Measurements from ENCODE around the gene KCTD17. TPM values are rescaled to one million over a fixed set of nuclear protein-coding genes. Genes with fewer than 3 reads are reported as not detected.

KCTD17 gene
- total RNA-seq, 1 donor from 2014 or later: 53.7 TPM

DNA sequence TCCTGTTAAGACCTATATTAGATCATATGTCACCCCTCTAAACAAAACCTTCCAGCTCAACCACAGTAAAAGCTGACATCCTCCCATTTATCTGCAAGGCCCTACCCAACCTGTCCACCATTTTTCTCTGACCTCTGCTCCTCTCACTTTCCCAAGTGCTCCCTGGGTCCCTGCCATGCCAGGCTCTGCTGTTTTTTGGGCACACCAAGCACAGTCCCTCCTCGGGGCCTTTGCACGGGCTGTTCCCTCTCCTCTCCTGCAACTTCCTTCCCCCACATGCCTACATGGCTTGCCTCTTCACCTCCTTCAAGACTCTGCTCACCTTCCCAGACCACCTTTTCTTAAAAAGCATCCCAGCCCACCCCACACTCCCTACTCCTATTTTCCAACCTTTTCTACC is 42.1 kb upstream of the KCTD17 start:
- TF ChIP-seq, protein P1, sequence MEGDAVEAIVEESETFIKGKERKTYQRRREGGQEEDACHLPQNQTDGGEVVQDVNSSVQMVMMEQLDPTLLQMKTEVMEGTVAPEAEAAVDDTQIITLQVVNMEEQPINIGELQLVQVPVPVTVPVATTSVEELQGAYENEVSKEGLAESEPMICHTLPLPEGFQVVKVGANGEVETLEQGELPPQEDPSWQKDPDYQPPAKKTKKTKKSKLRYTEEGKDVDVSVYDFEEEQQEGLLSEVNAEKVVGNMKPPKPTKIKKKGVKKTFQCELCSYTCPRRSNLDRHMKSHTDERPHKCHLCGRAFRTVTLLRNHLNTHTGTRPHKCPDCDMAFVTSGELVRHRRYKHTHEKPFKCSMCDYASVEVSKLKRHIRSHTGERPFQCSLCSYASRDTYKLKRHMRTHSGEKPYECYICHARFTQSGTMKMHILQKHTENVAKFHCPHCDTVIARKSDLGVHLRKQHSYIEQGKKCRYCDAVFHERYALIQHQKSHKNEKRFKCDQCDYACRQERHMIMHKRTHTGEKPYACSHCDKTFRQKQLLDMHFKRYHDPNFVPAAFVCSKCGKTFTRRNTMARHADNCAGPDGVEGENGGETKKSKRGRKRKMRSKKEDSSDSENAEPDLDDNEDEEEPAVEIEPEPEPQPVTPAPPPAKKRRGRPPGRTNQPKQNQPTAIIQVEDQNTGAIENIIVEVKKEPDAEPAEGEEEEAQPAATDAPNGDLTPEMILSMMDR (conservative IDR thresholded peaks at IDR 0.05): no peak
- H3K4me3 Mint-ChIP-seq: no peak overlapping the region
- DNase-seq (ENCODE audit: extremely low spot score, unreplicated experiment): no peak
- H3K9me3 Mint-ChIP-seq: no peaks in the 10 kb centered on the region
- peaks cover 28% of the 10 kb centered on the region for H3K27me3 Mint-ChIP-seq
- no peaks in the 10 kb centered on the region for H3K36me3 Mint-ChIP-seq
- no peak overlapping the region for H3K27ac Mint-ChIP-seq
- H3K4me1 Mint-ChIP-seq (ENCODE audit: unreplicated experiment): peaks cover 13% of the 10 kb centered on the region

DNA sequence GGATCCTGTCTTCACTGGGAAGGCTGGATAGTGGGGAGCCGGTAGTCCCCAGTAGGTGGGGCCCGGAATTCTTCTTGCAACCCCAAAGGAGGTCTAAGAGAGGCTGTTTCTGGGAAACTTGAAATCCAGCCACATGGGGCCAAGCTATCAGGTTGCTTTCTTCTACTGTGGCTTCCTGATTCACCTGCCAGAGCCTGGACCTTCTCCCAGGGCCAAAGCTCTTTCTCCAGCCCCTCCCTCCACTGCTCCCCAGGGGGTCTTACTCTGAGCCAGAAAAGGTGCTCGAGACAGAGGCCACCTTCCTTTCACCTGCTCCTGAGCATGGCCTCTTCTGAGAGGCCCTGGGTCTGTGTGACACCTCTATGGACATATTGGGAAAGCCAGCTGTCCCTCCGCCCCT is 41.4 kb upstream of the KCTD17 start:
- Mint-ChIP-seq H3K27me3 (peaks cover 25% of the 10 kb centered on the region), H3K4me3 (no peak overlapping the region), H3K27ac (no peak overlapping the region), H3K4me1 (ENCODE audit: unreplicated experiment) (peaks cover 15% of the 10 kb centered on the region), H3K9me3 (no peaks in the 10 kb centered on the region), H3K36me3 (no peaks in the 10 kb centered on the region)
- no peak for DNase-seq (ENCODE audit: extremely low spot score, unreplicated experiment)
- TF ChIP-seq, protein P1 (conservative IDR thresholded peaks at IDR 0.05): no peak

DNA sequence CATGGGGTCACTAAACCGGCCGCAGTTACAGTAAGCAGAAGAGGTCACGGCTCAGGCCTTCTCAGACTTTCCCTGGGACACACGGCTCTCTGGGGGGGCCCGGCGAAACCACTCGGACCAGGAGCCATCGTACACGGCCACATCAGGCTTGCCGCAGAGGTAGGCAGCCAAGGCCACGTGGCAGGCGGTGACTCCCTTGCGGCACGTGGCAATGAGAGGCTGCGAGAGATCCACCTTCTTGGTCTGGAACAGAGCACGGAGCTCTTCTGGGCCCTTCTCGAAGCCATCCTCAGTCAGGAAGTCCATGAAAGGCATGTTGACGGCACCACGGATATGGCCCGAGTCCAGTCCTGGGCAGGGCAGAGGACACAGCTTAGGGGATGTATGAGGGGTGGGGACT is 40.6 kb upstream of the KCTD17 start:
- no peak overlapping the region for H3K27ac Mint-ChIP-seq

DNA sequence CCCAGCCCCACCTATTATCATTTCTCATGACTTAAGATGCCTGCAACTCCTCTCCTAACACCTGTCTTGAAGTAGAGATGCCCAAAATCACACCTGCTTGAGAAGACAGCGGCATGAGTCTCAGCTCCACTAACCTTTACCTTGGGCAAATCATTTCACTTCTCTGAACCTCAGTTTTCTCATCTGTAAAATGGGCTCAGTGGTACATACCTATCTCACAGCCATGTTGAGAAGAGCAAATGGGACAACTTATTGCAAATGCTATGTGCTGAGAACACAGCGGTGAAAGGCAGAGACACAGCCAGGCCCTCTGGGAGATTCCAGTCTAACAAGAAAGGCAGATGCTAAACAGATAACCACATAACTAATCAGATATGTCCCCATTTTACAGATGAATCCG is 40.1 kb upstream of the KCTD17 start:
- TF ChIP-seq, protein P1 (conservative IDR thresholded peaks at IDR 0.05): no peak
- no peak for DNase-seq (ENCODE audit: extremely low spot score, unreplicated experiment)
- H3K27ac Mint-ChIP-seq: no peak overlapping the region
- H3K36me3 Mint-ChIP-seq: no peaks in the 10 kb centered on the region
- peaks cover 16% of the 10 kb centered on the region for H3K27me3 Mint-ChIP-seq
- peaks cover 19% of the 10 kb centered on the region for H3K4me1 Mint-ChIP-seq (ENCODE audit: unreplicated experiment)
- H3K9me3 Mint-ChIP-seq: no peaks in the 10 kb centered on the region
- no peak overlapping the region for H3K4me3 Mint-ChIP-seq

More for the DNA sequence above, 40.6 kb upstream of the KCTD17 start:
- Mint-ChIP-seq H3K36me3 (no peaks in the 10 kb centered on the region), H3K4me3 (no peak overlapping the region), H3K9me3 (no peaks in the 10 kb centered on the region), H3K4me1 (ENCODE audit: unreplicated experiment) (peaks cover 19% of the 10 kb centered on the region), H3K27me3 (peaks cover 21% of the 10 kb centered on the region)
- TF ChIP-seq, protein P1 (conservative IDR thresholded peaks at IDR 0.05): no peak
- no peak for DNase-seq (ENCODE audit: extremely low spot score, unreplicated experiment)

DNA sequence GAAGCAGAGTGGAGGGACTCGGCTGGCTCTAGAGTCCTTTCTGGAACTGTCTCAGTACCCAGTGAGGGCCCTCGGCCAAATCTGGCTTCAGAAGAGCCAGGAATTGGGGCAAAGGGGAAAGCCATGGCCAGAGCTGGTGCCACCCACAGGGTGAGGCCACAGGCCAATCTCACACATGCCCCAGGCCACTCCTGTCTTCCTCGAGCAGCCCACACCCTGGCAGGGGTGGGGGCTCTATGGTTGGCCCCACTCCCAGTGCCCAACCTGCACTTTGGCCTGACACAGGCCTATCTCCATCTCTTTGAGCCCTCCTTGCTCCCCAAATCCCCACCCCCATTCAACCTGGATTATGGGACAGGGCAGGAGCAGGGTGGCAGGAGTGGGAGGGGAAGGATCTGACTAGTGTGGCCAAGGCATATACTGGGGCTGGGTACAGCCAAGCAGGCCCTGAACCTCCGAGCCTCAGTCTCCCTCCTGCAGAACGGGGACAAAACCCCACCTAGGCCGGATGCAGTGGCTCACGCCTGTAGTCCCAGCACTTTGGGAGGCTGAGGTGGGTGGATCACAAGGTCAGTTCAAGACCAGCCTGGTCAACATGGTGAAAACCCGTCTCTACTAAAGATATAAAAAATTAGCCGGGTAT is 39.2 kb upstream of the KCTD17 start:
- TF ChIP-seq, protein P1 (conservative IDR thresholded peaks at IDR 0.05): no peak
- Mint-ChIP-seq H3K27me3 (peaks cover 14% of the 10 kb centered on the region), H3K9me3 (no peaks in the 10 kb centered on the region), H3K4me3 (no peak overlapping the region), H3K27ac (no peak overlapping the region), H3K36me3 (no peaks in the 10 kb centered on the region), H3K4me1 (ENCODE audit: unreplicated experiment) (peaks cover 18% of the 10 kb centered on the region)
- DNase-seq (ENCODE audit: extremely low spot score, unreplicated experiment): no peak
